ENCODE results near the gene TAF6.
A peak's percentile ranks its signal among the peaks of the same experiment; 100 is the strongest.
"Not testable (repeated sequence)": the region's sequence is repeated elsewhere in the genome, so short reads cannot be mapped to it uniquely, and the experiment has no call there.

Gene TAF6

GRCh38 chr7:100152404-100152803 is 33.2 kb upstream of the TAF6 start:
- no peak for DNase-seq (ENCODE audit: low spot score)

- peak; percentile 100 for DNase-seq (ENCODE audit: low spot score)
These were observed 29.6 kb upstream of the TAF6 start, which contains the start of gene LAMTOR4 for GRCh38 chr7:100148559-100149328. TSS of gene LAMTOR4 (plus strand) at chr7:100148918. CDS start at chr7:100148973, 55 bp downstream.

- no peak for DNase-seq (ENCODE audit: low spot score)
These were observed 29.0 kb upstream of the TAF6 start for GRCh38 chr7:100148225-100148558.

- no peak for DNase-seq (ENCODE audit: low spot score)
These were observed 28.1 kb upstream of the TAF6 start for GRCh38 chr7:100147278-100147677.

GRCh38 chr7:100146350-100146749 is 27.2 kb upstream of the TAF6 start:
- not testable (repeated sequence) for DNase-seq (ENCODE audit: low spot score)

- DNase-seq (ENCODE audit: low spot score): no peak
These were observed 23.3 kb upstream of the TAF6 start for GRCh38 chr7:100142461-100142860.

GRCh38 chr7:100141555-100141949 is 22.4 kb upstream of the TAF6 start:
- no peak for DNase-seq (ENCODE audit: low spot score)

GRCh38 chr7:100137851-100138760 is 18.9 kb upstream of the TAF6 start:
- DNase-seq (ENCODE audit: low spot score): no peak

- DNase-seq (ENCODE audit: low spot score): no peak
These were observed 13.6 kb upstream of the TAF6 start for GRCh38 chr7:100132697-100133151.

GRCh38 chr7:100132126-100132525 is 13.0 kb upstream of the TAF6 start:
- no peak for DNase-seq (ENCODE audit: low spot score)

- DNase-seq (ENCODE audit: low spot score): no peak
These were observed 11.7 kb upstream of the TAF6 start for GRCh38 chr7:100130608-100131453.

GRCh38 chr7:100130220-100130607 is 11.1 kb upstream of the TAF6 start:
- DNase-seq (ENCODE audit: low spot score): not testable (repeated sequence)

GRCh38 chr7:100128637-100128963 is 9.4 kb upstream of the TAF6 start:
- no peak for DNase-seq (ENCODE audit: low spot score)

- no peak for DNase-seq (ENCODE audit: low spot score)
These were observed 8.9 kb upstream of the TAF6 start for GRCh38 chr7:100127866-100128636.

- DNase-seq (ENCODE audit: low spot score): peak; percentile 91
These were observed 8.0 kb upstream of the TAF6 start, which contains the start of gene MBLAC1 for GRCh38 chr7:100126931-100127865. TSS of gene MBLAC1 (plus strand) at chr7:100126967. CDS start at chr7:100127396, 429 bp downstream.

- DNase-seq (ENCODE audit: low spot score): no peak
These were observed 7.2 kb upstream of the TAF6 start for GRCh38 chr7:100126239-100126930.

- no peak for DNase-seq (ENCODE audit: low spot score)
These were observed 5.4 kb upstream of the TAF6 start for GRCh38 chr7:100124301-100125230.

GRCh38 chr7:100122568-100122967 is 3.4 kb upstream of the TAF6 start:
- no peak for DNase-seq (ENCODE audit: low spot score)

All from putamen (tissue), 1 donor.